ENCODE results near the gene UCKL1. TPM values are rescaled to one million over a fixed set of nuclear protein-coding genes. Genes with fewer than 3 reads are reported as not detected.

The UCKL1 gene
- total RNA-seq, 1 donor from 2014 or later = 95.4 TPM

- Histone ChIP-seq H3K9me3 (no peaks in the 10 kb centered on the region), H3K27ac (no peak overlapping the region), H3K27me3 (no peaks in the 10 kb centered on the region), H3K36me3 (peaks cover 30 to 44% of the 10 kb centered on the region in 2 donors), H3K4me3 (no peak overlapping the region), H3K4me1 (peaks cover 18 to 26% of the 10 kb centered on the region in 2 donors)
- no peak for DNase-seq (ENCODE audit: low spot score in 2 of 2)
- TF ChIP-seq CTCF (IDR thresholded peaks at IDR 0.05) = no peak
- intact Hi-C loops (cut with DNase I) = loop anchor here (5.0 kb wide), 1 partner anchor 461 kb away; the partner anchor contains the start of gene PPDPF
Measured at GRCh38 chr20:63982937-63983336, 26.7 kb upstream of the UCKL1 start.

- Histone ChIP-seq H3K4me3 (peak within 1 kb of the TSS; percentile 83 to 92), H3K27ac (peak within 1 kb of the TSS; percentile 81 to 89), H3K9me3 (no peaks in the 10 kb centered on the region), H3K36me3 (peaks cover 21 to 29% of the 10 kb centered on the region in 2 donors), H3K27me3 (no peaks in the 10 kb centered on the region), H3K4me1 (peaks cover 18 to 26% of the 10 kb centered on the region in 2 donors)
- peak; percentile 78 to 88 (median 84) for TF ChIP-seq CTCF (IDR thresholded peaks at IDR 0.05)
- peak; percentile 71 to 95 for DNase-seq (ENCODE audit: low spot score in 2 of 2)
- intact Hi-C loops (cut with DNase I) = loop anchor here (1.0 to 5.0 kb wide), 4 partner anchors 25 to 459 kb away; partner anchors contain the start of genes DNAJC5, PPDPF and UCKL1
Measured at GRCh38 chr20:63980806-63981728, 24.9 kb upstream of the UCKL1 start, which contains the start of gene PRPF6. TSS of gene PRPF6 (plus strand) at chr20:63981132. CDS start at chr20:63981246, 114 bp downstream.

- no peaks in the 10 kb centered on the region for H3K9me3 ChIP-seq
- H3K4me3 ChIP-seq = peak overlapping the region; percentile 83 to 92
- DNase-seq (ENCODE audit: low spot score in 2 of 2) = no peak
- peak overlapping the region; percentile 81 to 89 for H3K27ac ChIP-seq
- TF ChIP-seq CTCF (IDR thresholded peaks at IDR 0.05) = no peak
- intact Hi-C loops (cut with DNase I) = loop anchor here (1.0 to 5.0 kb wide), 2 partner anchors 82 to 458 kb away; partner anchors contain the start of gene PPDPF
- H3K4me1 ChIP-seq = peaks cover 18 to 26% of the 10 kb centered on the region in 2 donors
- peaks cover 14 to 22% of the 10 kb centered on the region in 2 donors for H3K36me3 ChIP-seq
- no peaks in the 10 kb centered on the region for H3K27me3 ChIP-seq
Measured at GRCh38 chr20:63980317-63980805, 24.1 kb upstream of the UCKL1 start.

DNA sequence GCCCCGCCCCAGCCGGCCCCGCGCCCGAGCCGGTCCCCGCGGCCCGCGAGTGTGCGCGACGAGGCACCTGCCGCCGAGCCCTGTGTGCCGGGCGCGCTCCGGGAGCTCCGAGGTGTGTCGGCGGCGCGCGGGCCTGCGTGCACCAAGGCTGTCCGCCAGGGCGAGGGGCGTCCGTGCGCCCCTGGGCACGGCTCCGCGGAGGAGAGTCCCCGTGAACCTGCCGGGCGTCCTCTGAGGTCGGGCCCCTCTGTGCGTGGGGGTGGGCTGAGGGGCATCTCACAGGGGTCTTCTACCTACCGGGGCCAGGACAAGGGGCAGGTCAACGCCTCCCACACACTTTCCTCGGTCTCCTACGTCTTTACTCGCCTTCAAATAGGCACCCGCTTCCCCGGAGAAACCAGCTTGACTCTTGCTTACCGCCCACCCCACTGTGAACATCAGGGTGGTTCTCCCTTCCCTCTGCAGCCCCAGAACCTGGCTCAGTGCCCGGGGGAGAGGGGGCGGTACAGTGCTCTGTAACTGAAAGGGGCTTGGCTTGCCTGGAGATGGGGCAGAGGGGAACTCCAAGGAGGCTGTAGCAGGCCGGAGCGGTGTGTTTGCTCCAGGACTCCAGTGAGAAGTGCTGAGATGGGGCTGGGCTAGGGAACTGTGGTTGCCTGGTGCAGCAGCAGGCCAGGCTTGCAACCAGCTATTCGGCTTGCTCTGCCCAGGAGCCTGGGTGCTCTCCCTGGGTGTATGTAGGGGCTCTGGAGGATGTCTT is 23.5 kb upstream of the UCKL1 start, which contains the start of gene SAMD10:
Gene SAMD10, minus strand, starts transcription at position 86 of the 760 bp plus-strand sequence. CDS start 175 bp downstream, outside the sequence.
- peaks cover 18 to 26% of the 10 kb centered on the region in 2 donors for H3K4me1 ChIP-seq
- H3K4me3 ChIP-seq = peak within 1 kb of the TSS; percentile 83 to 92
- H3K27me3 ChIP-seq = no peaks in the 10 kb centered on the region
- H3K27ac ChIP-seq = peak within 1 kb of the TSS; percentile 1 to 89
- intact Hi-C loops (cut with DNase I) = loop anchor here (1.0 to 10.0 kb wide), 3 partner anchors 83 to 765 kb away; partner anchors contain the start of genes PPDPF and YTHDF1
- TF ChIP-seq CTCF (IDR thresholded peaks at IDR 0.05) = no peak
- peaks cover 8 to 15% of the 10 kb centered on the region in 2 donors for H3K36me3 ChIP-seq
- no peaks in the 10 kb centered on the region for H3K9me3 ChIP-seq
- DNase-seq (ENCODE audit: low spot score in 2 of 2) = no peak

- Histone ChIP-seq H3K9me3 (no peaks in the 10 kb centered on the region), H3K27ac (no peak overlapping the region)
- no peak for DNase-seq (ENCODE audit: low spot score in 2 of 2)
Measured at GRCh38 chr20:63979229-63979556, 23.0 kb upstream of the UCKL1 start.

More at GRCh38 chr20:63979229-63979556, 23.0 kb upstream of the UCKL1 start:
- peaks cover 2 to 10% of the 10 kb centered on the region in 2 donors for H3K36me3 ChIP-seq
- intact Hi-C loops (cut with DNase I) = loop anchor here (10.0 kb wide), 1 partner anchor 764 kb away; the partner anchor contains the start of gene YTHDF1
- H3K27me3 ChIP-seq = no peaks in the 10 kb centered on the region
- peaks cover 18 to 27% of the 10 kb centered on the region in 2 donors for H3K4me1 ChIP-seq
- no peak for TF ChIP-seq CTCF (IDR thresholded peaks at IDR 0.05)
- peak overlapping the region; percentile 49 to 92 for H3K4me3 ChIP-seq

Measured in ascending aorta (tissue), 2 donors.